Heart right ventricle (tissue), 16 donors: Measurements from ENCODE around the gene TRABD2B. TPM values are rescaled to one million over a fixed set of nuclear protein-coding genes. Genes with fewer than 3 reads are reported as not detected.

Source experiments
- ATAC-seq, 8 donors: fragments of 200-7000 bp; cut with Tn5 transposase; one replicate each; pipeline ENCODE4 v1.9.1; 2020; ENCODE audit warnings: mild to moderate bottlenecking in 8 of 8, moderate library complexity in 8 of 8, moderate number of reproducible peaks in 1 of 8
- DNase-seq, 2 donors: peaks; one replicate each; pipeline ENCODE4 v3.0.0-alpha.2; 2020
- H3K27ac ChIP-seq, 10 donors: fragments of 200-600 bp; sonication (generic) in 2 of 10; one replicate each; pipeline versions ENCODE4 v1.5.0 to v1.8.0; 2020 to 2022; ENCODE audit warnings: mild to moderate bottlenecking in 3 of 10
- H3K27me3 ChIP-seq, 7 donors: fragments of 200-600 bp; one replicate each; pipeline ENCODE4 v1.8.0; 2021 to 2022; ENCODE audit warnings: mild to moderate bottlenecking in 2 of 7
- H3K36me3 ChIP-seq, 9 donors: fragments of 200-600 bp; sonication (generic) in 1 of 9; one replicate each; pipeline versions ENCODE4 v1.5.0 to v1.8.0; 2020 to 2022; ENCODE audit warnings: mild to moderate bottlenecking in 2 of 9
- H3K4me1 ChIP-seq, 9 donors: fragments of 200-600 bp; sonication (generic) in 1 of 9; one replicate each; pipeline versions ENCODE4 v1.5.0 to v1.8.0; 2020 to 2022; ENCODE audit warnings: mild to moderate bottlenecking in 4 of 9
- H3K4me3 ChIP-seq, 10 donors: fragments of 200-600 bp; sonication (generic) in 2 of 10; one replicate each; pipeline versions ENCODE4 v1.5.0 to v1.8.0; 2020 to 2022; ENCODE audit warnings: mild to moderate bottlenecking in 7 of 10, moderate library complexity in 2 of 10
- H3K9me3 ChIP-seq, 11 donors: fragments of 200-600 bp in 10 of 11; sonication (generic) in 2 of 11; one replicate each; pipeline versions ENCODE4 v1.5.0 to v1.8.0; 2013 to 2022; ENCODE audit warnings: mild to moderate bottlenecking in 2 of 11, control low read depth in 1 of 11, moderate library complexity in 1 of 11
- CTCF ChIP-seq, 9 donors: fragments of 200-600 bp; sonication (generic) in 2 of 9; IDR thresholded peaks; one replicate each; pipeline versions ENCODE4 v1.5.0 to v1.8.0; 2021 to 2022; ENCODE audit warnings: antibody characterized with exemption in 9 of 9, mild to moderate bottlenecking in 5 of 9, moderate library complexity in 1 of 9
- WGBS, 2 donors: extraction: QIAGEN DNeasy Blood & Tissue Kit; methylation state at CpG; one replicate each; pipeline ENCODE4 v1.1.7; 2013; ENCODE audit warnings: inconsistent platforms in 1 of 2; 5-methylcytosine and 5-hydroxymethylcytosine counted together
- intact Hi-C, 10 donors: fragments of 100-400 bp; cut with DNase I; formaldehyde crosslinking; loops; one replicate each; pipeline versions ENCODE4 v1.11.1 to v1.14.2; 2022
- polyA plus RNA-seq, 2 donors: library from polyadenylated mRNA; stranded (reverse); fragments of 200-250 nt; gene quantifications; one replicate each; pipeline ENCODE4 v1.2.3, GENCODE V29; 2013
- total RNA-seq, 10 donors: library from RNA; stranded (reverse); fragmentation: NEBNext Ultra II Directional in 3 of 10; extraction: Animal tissue kit (Norgen Biotek cat#: 25700) in 3 of 10; gene quantifications; one replicate each; pipeline versions ENCODE4 v1.2.1 to v1.2.4, GENCODE V29; 2021 to 2023
- donor health status: Arrhythmogenic right ventricular cardiomyopathy.
- donor health status: ischemic (EF 13 %, LVEDD 7.1; RV severe dilation, severe dysfunction).
- donor health status: healthy with polysubstance abuse.
- donor health status: DM: no; HTN: yes; CAD: no.
- donor health status: DM: no; HTN: no; CAD: no.
- donor health status: ischemic (EF 25% LVEDD 6.9; RV normal size, moderate dysfunction).
- donor health status: ischemic (EF 25% LVEDD 5.7; RV mildly dilated, moderate dysfunction).
- donor health status: healthy.
- donor health status: DM: yes; HTN: yes; CAD: no.
- donor health status: Ischemic cardiomyopathy.
- donor health status: ischemic (EF 35%, LVEDD 5.7; RV mildly dilated, moderate dysfunction).
- donor health status: nonischemic (EF 11% LVEDD 7.7; RV severe dilation, severe dysfunction).
- donor health status: DM: yes; HTN: yes; CAD: no.
- donor health status: PGD.
- donor health status: ischemic (EF 29% LVEDD 5.4; RV normal size, mild dysfunction).
- donor health status: nonischemic (EF 23%, LVEDD 6.1; RV moderate dilation, normal function).

TRABD2B gene
- total and polyA plus RNA-seq, 12 donors, result 0.21 to 1.1 (median 0.53) TPM

- DNase-seq (no peak), ATAC-seq (no peak)
- Histone ChIP-seq H3K9me3 (no peaks in the 10 kb centered on the region), H3K4me3 (no peak overlapping the region), H3K27me3 (no peaks in the 10 kb centered on the region), H3K27ac (no peak overlapping the region), H3K36me3 (no peaks in the 10 kb centered on the region), H3K4me1 (peaks cover 0 to 8% (median 0%) of the 10 kb centered on the region in 9 donors)
- WGBS, 2 donors, result 86 to 90% methylated on average over 2 of the region's 2 CpGs
- no peak for TF ChIP-seq CTCF (IDR thresholded peaks at IDR 0.05)
- intact Hi-C loops, result no loop called here
Observed at GRCh38 chr1:47853852-47854251, 143.3 kb downstream of the TRABD2B start.

GRCh38 chr1:47853059-47853458 is 144.1 kb downstream of the TRABD2B start:
- Histone ChIP-seq H3K27ac (no peak overlapping the region), H3K27me3 (no peaks in the 10 kb centered on the region), H3K36me3 (no peaks in the 10 kb centered on the region), H3K4me1 (peaks cover 0 to 8% (median 0%) of the 10 kb centered on the region in 9 donors), H3K9me3 (no peaks in the 10 kb centered on the region), H3K4me3 (no peak overlapping the region)
- no peak for TF ChIP-seq CTCF (IDR thresholded peaks at IDR 0.05)
- 94 to 96% methylated on average over 7 of the region's 7 CpGs for WGBS, 2 donors
- ATAC-seq (no peak), DNase-seq (no peak)
- intact Hi-C loops, result no loop called here

GRCh38 chr1:47852006-47852718 is 145.0 kb downstream of the TRABD2B start:
- Histone ChIP-seq H3K27me3 (no peaks in the 10 kb centered on the region), H3K36me3 (no peaks in the 10 kb centered on the region), H3K4me3 (no peak overlapping the region), H3K4me1 (peaks cover 0 to 8% (median 0%) of the 10 kb centered on the region in 9 donors), H3K9me3 (no peaks in the 10 kb centered on the region), H3K27ac (no peak overlapping the region)
- intact Hi-C loops, result no loop called here
- no peak for TF ChIP-seq CTCF (IDR thresholded peaks at IDR 0.05)
- DNase-seq (no peak), ATAC-seq (no peak)
- 93 to 95% methylated on average over 17 of the region's 17 CpGs for WGBS, 2 donors

GRCh38 chr1:47850451-47850850 is 146.7 kb downstream of the TRABD2B start:
- H3K27ac ChIP-seq, result no peak overlapping the region
- H3K4me3 ChIP-seq, result no peak overlapping the region
- H3K4me1 ChIP-seq, result peaks cover 0 to 8% (median 0%) of the 10 kb centered on the region in 9 donors
- H3K9me3 ChIP-seq, result no peaks in the 10 kb centered on the region
- WGBS, 2 donors, result 94 to 96% methylated on average over 4 of the region's 4 CpGs
- no peaks in the 10 kb centered on the region for H3K36me3 ChIP-seq
- TF ChIP-seq CTCF (IDR thresholded peaks at IDR 0.05), result no peak
- no peaks in the 10 kb centered on the region for H3K27me3 ChIP-seq
- no peak for DNase-seq
- no peak for ATAC-seq
- intact Hi-C loops, result no loop called here
